NCI-H2227 (cell line): ENCODE data around the gene LGALS14.
"Not testable (repeated sequence)": the region's sequence is repeated elsewhere in the genome, so short reads cannot be mapped to it uniquely, and the experiment has no call there.

Source experiments
- DNase-seq: peaks from one replicate; lab custom pipeline; 2025; ENCODE audit not compliant: unreplicated experiment; lab: John Stamatoyannopoulos, UW

Gene LGALS14

DNA sequence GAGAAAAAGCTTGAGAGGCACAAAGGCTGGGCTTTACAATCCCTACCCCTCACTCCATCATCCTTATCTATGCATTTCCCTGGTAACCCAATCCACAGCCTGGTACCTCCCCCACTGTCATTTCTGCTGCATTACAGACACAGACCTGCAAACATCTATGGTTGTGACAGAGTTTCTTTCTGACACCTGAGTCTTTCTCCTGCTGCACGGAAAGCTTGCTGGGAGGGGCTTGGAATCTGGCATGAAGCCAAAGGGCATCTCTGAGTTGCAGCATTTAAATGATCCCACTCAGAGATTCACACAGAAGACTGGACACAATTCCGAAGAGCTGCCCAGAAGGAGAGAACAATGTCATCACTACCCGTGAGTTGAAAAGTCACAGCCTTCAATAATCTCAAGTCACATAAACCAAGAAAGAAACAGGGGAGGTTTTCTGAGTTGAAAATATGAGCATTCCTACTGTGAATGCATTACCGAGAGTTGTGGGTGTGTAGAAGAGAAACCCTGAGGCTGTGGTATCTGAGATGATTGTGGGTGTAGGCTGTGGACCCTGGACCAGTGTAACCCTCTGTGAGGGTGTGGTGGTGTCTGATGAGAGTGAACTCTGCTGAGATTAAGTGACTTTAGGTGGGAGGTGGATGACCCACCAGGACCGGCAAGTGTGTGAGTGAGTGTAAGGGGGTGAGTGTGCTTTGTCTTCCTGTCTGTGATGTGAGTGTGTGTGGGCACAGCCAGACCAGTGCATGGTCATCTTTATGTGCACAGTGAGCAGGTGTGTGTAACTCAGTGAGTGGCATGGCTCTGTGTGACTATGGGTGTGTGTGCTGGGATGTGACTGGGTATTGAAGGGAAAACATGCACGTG is at the start of gene LGALS14:
LGALS14 (plus strand) TSS at position 301 of the 864 bp plus-strand sequence; CDS start at position 349, 48 bp downstream.
- peak; percentile 89 for DNase-seq

DNA sequence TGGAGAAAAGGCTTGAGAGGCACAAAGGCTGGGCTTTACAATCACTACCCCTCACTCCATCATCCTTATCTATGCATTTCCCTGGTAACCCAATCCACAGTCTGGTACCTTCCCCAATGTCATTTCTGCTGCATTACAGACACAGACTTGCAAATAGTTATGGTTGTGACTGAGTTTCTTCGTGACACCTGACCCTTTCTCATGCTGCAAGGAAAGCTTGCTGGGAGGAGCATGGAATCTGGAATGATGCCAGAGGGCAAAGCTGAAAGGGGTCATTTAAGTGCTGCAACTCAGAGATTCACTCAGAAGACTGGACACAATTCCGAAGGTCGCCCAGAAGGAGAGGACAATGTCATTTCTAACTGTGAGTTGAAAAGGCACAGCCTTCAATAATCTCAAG is 48.7 kb upstream of the LGALS14 start, which contains the start of gene LGALS16:
LGALS16 (plus strand) TSS at position 301 of the 400 bp plus-strand sequence; CDS start at position 350, 49 bp downstream.
- peak; percentile 52 for DNase-seq

DNA sequence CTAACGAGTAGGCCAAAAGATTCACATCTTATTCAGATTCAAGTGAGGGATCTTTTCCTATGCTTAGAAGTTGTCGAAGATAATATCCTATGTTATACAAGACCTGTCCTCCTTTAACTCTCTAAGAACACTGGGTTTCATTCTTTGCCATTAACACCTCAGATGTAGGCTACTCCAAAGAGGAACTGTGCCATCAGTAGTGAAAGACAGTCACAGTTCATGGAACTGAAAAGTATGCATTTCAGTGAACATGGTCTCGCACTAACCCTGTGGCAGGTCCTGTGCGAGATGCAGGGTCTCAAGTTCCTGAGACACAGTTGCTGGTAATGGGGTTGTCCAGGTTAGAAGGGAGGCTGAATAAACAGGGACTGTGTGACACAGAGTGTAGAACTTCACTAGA is 44.5 kb upstream of the LGALS14 start:
- no peak for DNase-seq

DNA sequence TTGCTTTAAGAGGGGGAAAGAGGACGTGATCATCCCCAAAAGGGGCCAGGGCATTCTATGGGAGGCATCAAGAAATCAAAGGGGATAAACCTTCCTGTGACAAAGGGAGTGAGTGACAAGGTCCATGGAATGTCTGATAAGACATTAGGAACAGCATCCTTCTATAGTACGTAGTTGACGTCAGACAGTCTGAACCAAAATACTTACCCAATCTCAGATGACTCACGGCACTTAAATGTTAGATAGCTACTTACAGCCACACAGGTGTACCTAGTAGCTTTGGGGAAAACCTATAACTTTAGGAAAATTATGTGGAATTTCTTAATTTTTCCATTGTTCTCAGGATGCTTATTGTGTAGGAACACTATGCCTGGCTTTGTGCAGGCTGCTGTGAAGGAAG is 43.6 kb upstream of the LGALS14 start:
- no peak for DNase-seq

DNA sequence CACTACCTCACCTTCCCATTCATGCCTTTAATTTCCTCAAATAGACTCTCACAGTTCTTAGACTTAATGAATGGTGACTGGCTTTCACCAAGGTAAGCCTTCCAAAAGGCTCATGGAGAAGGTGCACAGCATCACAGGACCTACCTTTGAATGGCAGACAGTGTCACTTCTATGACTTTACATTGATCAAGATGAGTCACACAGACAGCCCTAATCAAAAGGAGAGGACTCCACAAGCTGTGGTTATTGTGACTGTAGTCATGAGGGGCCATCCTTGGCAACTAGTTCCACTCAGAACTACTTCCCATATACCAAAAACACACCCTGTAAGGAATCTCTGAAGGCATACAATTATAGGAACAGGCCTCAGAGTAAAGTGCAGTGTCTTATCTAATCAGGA is 42.7 kb upstream of the LGALS14 start:
- DNase-seq: no peak

DNA sequence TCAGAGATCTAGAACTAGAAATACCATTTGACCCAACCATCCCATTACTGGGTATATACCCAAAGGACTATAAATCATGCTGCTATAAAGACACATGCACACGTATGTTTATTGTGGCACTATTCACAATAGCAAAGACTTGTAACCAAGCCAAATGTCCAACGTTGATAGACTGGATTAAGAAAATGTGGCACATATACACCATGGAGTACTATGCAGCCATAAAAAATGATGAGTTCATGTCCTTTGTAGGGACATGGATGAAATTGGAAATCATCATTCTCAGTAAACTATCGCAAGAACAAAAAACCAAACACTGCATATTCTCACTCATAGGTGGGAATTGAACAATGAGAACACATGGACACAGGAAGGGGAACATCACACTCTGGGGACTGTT is 34.4 kb upstream of the LGALS14 start:
- not testable (repeated sequence) for DNase-seq

GRCh38 chr19:39670998-39671397 is 33.3 kb upstream of the LGALS14 start:
- DNase-seq: peak; percentile 50

DNA sequence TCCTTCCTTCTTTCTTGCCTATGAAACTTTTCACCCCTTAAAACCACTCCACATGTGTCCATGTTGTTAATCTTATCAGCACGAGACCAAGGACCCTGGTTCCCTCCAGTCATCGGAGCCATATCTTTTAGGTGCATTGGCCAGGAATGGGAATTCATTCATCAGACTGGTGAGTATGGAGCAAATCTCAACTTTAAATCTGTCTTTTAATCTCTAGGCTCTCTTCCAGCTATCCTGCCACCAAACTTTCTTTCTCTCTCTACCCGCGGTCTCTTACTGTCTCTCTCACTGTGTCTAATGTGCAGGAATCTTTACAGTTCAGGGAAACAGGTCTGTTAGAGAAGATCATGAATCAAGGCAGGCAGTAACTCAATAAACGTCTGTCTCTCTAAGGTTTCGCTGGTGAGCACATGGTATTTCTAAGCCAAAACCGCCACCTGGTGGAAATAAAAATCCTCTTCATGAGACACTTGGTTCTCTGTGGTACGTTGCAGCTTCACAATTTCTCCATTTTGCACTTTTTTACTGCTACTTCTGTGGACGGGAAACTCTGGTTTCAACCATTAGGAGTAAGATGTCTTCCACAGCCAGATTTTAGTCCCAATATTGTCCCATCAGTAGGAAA is 32.4 kb upstream of the LGALS14 start:
- peak; percentile 98 for DNase-seq

GRCh38 chr19:39672473-39672872 is 31.8 kb upstream of the LGALS14 start:
- no peak for DNase-seq

DNA sequence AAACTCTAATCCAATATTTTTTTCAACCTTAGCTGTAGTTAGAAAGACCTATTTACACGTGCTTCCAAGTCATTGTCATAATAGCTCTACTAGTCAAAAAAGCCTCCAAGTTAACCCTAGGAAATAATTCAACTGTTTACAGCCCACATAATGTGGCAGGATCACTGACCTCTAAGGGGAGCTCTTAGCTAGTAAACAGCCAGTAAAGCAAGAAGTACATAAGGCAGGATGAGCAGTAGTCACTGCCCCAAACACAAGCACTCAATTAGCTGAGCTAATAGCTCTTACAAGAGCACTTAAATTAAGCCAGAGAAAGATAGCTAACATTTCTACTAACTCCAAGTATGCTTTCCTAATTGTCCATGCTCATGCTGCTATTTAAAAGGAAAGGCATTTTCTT is 30.4 kb upstream of the LGALS14 start:
- not testable (repeated sequence) for DNase-seq

- DNase-seq: no peak
Observed at GRCh38 chr19:39676004-39676403, 28.3 kb upstream of the LGALS14 start.

DNA sequence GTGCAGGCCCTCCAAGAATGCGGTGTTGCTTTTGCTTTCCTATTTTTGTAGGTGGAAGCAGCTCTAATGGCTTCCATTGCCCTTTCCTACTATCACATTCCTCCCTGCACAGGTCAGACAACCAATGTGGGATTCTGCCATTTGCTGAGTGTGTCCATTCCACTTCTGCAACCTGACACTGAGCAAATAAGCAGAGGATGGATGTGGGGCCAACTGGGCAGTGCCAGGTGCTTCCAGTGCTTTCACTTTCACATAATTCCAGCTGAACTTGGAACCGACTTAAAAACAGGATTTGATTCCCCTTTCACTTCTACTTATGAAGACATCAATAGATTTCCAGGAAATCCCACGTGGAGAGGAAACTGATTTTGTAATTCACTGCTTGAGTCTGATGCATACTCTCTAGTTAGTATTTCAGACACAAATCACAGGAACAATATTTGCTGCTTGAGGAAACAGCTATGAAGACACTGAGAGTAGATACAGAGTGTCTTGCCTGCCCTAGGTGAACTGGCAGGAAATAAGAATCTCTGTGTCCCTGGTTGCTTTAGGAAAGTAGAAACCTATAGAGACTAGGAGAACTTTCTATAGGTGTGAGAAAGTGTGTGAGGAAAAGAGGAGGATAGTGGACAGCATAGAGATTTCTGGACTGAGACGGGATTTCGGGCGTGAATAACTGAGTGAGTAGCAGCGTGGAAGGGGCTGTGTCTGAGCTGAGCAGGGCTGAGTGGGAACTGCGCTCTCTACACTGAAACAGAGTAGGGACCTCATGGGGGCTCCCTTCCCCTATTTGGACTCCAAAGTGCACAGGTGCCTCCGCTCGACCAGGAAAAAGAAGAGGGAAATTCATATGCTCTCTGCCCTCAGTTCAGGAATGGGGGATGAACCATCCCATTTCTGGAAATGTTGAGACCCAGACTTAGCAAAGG is 26.1 kb upstream of the LGALS14 start:
- no peak for DNase-seq

GRCh38 chr19:39679056-39679790 is 25.1 kb upstream of the LGALS14 start:
- DNase-seq: peak; percentile 52

GRCh38 chr19:39679791-39680168 is 24.5 kb upstream of the LGALS14 start:
- DNase-seq: no peak

GRCh38 chr19:39680593-39680992 is 23.7 kb upstream of the LGALS14 start:
- no peak for DNase-seq

DNA sequence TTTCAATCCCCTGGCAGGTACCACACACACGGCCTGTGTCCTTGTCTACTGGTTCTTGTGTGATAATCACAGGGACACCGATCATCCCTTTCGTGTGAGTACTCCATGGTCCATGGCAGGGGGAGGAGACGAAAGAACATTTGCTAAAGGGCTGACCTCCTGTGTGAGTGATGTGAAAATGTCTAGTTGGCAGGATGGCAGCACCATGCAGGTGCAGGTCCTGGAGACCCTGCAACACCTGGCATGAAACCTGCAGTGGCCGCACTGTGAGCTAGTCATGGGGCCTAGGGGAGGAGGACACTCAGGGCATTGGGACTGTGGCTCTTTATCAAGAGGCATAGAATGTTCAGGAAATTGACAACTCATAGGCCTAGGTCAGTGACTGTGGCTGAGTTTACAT is 22.9 kb upstream of the LGALS14 start:
- DNase-seq: no peak

DNA sequence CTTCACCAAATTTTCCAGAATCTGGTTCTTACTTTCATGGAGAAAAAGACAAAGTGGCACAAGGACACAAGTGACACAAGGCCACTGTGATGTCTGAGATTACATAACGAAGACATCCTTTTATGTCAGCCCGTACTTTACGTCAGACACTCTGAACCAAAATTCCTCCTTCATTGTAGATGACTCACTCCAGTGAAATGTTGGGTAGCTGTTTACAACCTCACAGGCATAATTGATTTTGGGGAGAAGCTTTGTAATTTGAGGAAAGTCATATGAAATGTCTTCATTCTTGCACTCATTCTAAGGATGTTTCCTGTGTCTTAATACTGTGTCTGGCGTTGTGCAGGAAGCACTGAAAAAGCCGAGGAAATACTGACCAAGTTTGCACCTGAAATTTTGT is 20.0 kb upstream of the LGALS14 start:
- no peak for DNase-seq

GRCh38 chr19:39686739-39687138 is 17.5 kb upstream of the LGALS14 start:
- DNase-seq: no peak

DNA sequence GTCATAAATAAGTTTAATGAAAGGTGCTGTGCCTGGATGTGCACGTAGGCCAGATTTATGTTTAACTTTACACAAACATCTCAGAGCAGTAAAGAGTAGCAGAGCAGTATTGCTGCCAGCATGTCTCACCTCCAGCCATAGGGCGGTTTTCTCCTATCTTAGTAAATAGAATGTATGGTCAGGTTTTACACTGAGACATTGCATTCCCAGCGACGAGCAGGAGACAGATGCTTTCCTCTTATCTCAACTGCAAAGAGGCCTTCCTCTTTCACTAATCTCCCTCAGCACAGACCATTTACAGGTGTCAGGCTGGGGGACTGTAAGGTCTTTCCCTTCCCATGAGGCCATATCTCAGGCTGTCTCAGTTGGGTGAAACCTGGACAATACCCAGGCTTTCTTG is 15.6 kb upstream of the LGALS14 start:
- DNase-seq: not testable (repeated sequence)

DNA sequence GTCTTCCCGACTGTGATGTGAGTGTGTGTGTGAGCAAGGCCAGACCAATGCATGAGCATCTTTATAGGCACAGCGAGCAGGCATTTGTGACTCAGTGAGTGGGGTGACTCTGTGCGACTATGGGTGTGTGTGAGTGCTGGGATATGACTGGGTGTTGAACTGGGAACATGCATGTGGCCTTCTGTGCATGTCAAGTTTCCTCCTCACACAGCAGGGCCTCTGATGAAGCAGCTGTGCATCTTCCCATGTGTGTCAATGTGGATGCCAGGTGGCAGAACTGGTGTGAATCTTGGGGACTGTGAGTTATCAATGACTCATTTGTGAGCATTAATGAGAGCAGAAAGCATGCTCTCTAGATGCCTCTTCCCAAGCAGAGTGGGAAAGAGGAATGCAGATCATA is 12.1 kb upstream of the LGALS14 start:
- no peak for DNase-seq

- no peak for DNase-seq
Observed at GRCh38 chr19:39692822-39693221, 11.5 kb upstream of the LGALS14 start.
